Measurements from ENCODE around the gene TMEM52B. TPM values are rescaled to one million over a fixed set of nuclear protein-coding genes. Genes with fewer than 3 reads are reported as not detected.
"Not testable (repeated sequence)": the region's sequence is repeated elsewhere in the genome, so short reads cannot be mapped to it uniquely, and the experiment has no call there.

The TMEM52B gene
- total RNA-seq, 1 experiment from 2014 or later: 46.0 TPM

DNA sequence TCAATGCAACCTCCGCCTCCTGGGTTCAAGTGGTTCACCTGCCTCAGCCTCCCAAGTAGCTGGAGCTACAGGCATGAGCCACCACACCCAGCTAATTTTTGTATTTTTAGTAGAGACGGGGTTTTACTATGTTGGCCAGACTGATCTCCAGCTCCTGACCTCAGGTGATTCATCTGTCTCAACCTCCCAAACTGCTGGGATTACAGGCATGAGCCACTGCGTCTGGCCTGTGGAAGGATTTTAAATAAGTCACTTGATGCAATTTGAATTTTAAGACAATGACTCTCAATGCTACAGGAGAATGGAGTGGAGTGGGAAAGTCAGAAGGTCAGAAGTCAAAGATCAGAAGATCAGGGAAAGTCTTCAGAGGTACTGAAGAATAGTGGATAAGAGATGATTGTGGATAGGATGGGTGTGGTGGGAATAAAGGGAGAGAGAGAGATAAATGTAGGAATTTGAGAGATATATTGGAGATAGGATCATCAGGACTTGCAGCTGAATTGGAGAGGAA lies 15.4 kb downstream of the TMEM52B start:
- Histone ChIP-seq H3K36me3 (ENCODE audit: control insufficient read depth, insufficient read depth, low read length) (no peaks in the 10 kb centered on the region), H3K9me3 (no peaks in the 10 kb centered on the region), H3K4me3 (ENCODE audit: low read depth, low read length) (no peak overlapping the region), H3K4me1 (peaks cover 32% of the 10 kb centered on the region), H3K27me3 (replicated peaks; ENCODE audit: control insufficient read depth, insufficient read depth, low read length) (no peaks in the 10 kb centered on the region)
- BruUV-seq (replicated peaks): no TSS peak
- Mint-ChIP-seq H3K36me3 (ENCODE audit: insufficient read depth, unreplicated experiment) (peaks cover 5% of the 10 kb centered on the region), H3K4me1 (ENCODE audit: low read depth, unreplicated experiment) (peaks cover 42% of the 10 kb centered on the region), H3K4me3 (ENCODE audit: unreplicated experiment) (no peak overlapping the region), H3K9me3 (ENCODE audit: unreplicated experiment) (no peaks in the 10 kb centered on the region), H3K27ac (ENCODE audit: unreplicated experiment) (no peak overlapping the region), H3K27me3 (ENCODE audit: insufficient read depth, unreplicated experiment) (no peaks in the 10 kb centered on the region)
- ChIA-PET POLR2A (interaction anchor here (0.6 kb wide), 1 partner anchor 19 kb away, joined by 3 read pairs; no protein-coding TSS in a partner anchor), CTCF (interaction anchor here (0.7 to 1.1 kb wide), 5 partner anchors 18 to 906 kb away, joined by 3 to 6 read pairs (median 3); partner anchors contain the start of gene CLEC12B)
- intact Hi-C loops (cut with micrococcal nuclease; ENCODE audit: unreplicated experiment): no loop called here
- TF ChIP-seq, protein P1, sequence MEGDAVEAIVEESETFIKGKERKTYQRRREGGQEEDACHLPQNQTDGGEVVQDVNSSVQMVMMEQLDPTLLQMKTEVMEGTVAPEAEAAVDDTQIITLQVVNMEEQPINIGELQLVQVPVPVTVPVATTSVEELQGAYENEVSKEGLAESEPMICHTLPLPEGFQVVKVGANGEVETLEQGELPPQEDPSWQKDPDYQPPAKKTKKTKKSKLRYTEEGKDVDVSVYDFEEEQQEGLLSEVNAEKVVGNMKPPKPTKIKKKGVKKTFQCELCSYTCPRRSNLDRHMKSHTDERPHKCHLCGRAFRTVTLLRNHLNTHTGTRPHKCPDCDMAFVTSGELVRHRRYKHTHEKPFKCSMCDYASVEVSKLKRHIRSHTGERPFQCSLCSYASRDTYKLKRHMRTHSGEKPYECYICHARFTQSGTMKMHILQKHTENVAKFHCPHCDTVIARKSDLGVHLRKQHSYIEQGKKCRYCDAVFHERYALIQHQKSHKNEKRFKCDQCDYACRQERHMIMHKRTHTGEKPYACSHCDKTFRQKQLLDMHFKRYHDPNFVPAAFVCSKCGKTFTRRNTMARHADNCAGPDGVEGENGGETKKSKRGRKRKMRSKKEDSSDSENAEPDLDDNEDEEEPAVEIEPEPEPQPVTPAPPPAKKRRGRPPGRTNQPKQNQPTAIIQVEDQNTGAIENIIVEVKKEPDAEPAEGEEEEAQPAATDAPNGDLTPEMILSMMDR (IDR thresholded peaks at IDR 0.05; ENCODE audit: insufficient read depth in 1 of 2, low read depth in 1 of 2, low read length in 1 of 2, severe bottlenecking in 1 of 2, unreplicated experiment in 1 of 2): no peak
- DNase-seq: no peak

DNA sequence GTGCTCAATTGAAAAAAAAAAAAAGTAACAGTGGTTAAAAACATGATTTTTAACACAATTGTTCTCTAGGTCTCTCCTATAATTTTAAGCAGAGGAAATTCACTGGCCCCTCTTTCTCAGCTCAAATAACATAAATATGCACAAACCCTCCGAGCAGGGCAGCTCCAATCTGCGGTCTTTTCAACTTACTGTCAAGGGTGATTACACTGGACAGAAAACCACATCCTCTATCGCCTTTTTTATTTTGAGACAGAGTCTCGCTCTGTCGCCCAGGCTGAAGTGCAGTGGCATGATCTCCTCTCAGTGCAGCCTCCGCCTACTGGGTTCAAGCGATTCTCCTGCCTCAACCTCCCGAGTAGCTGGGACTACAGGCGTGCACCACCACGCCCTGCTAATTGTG lies 17.4 kb downstream of the TMEM52B start:
- H3K27me3 Mint-ChIP-seq (ENCODE audit: insufficient read depth, unreplicated experiment): no peaks in the 10 kb centered on the region
- H3K9me3 Mint-ChIP-seq (ENCODE audit: unreplicated experiment): no peaks in the 10 kb centered on the region
- no TSS peak for BruUV-seq (replicated peaks)
- H3K4me1 Mint-ChIP-seq (ENCODE audit: low read depth, unreplicated experiment): peaks cover 26% of the 10 kb centered on the region
- no peaks in the 10 kb centered on the region for H3K27me3 ChIP-seq (replicated peaks; ENCODE audit: control insufficient read depth, insufficient read depth, low read length)
- ChIA-PET POLR2A (interaction anchor here (0.7 kb wide), 2 partner anchors 151 to 965 kb away, joined by 3 to 17 read pairs; no protein-coding TSS in a partner anchor), CTCF (no interaction called here)
- no peaks in the 10 kb centered on the region for H3K9me3 ChIP-seq
- TF ChIP-seq, protein P1 (IDR thresholded peaks at IDR 0.05; ENCODE audit: insufficient read depth in 1 of 2, low read depth in 1 of 2, low read length in 1 of 2, severe bottlenecking in 1 of 2, unreplicated experiment in 1 of 2): no peak
- H3K4me1 ChIP-seq: peaks cover 15% of the 10 kb centered on the region
- H3K36me3 ChIP-seq (ENCODE audit: control insufficient read depth, insufficient read depth, low read length): no peaks in the 10 kb centered on the region
- H3K36me3 Mint-ChIP-seq (ENCODE audit: insufficient read depth, unreplicated experiment): no peaks in the 10 kb centered on the region
- no peak for DNase-seq
- H3K27ac Mint-ChIP-seq (ENCODE audit: unreplicated experiment): no peak overlapping the region
- H3K4me3 Mint-ChIP-seq (ENCODE audit: unreplicated experiment): no peak overlapping the region
- intact Hi-C loops (cut with micrococcal nuclease; ENCODE audit: unreplicated experiment): no loop called here
- H3K4me3 ChIP-seq (ENCODE audit: low read depth, low read length): no peak overlapping the region

DNA sequence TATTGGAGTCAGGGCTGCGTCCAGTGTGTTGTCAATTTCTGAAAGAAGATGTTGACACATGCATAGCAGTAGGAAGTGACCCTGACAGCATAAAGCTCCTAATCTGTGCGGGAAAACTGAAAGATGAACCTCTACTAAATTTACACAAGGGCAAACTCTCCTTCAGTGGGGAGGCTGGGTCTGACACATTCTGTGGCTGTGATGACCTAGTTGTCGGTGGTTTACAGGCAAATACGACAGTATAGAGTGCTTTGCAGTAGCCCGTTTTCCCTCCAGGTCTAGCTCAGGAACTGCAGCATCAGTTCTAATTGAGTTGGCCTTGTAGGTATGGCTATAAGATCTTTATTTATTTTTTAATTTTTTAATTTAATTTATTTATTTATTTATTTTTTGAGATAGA lies 19.0 kb downstream of the TMEM52B start:
- no peak overlapping the region for H3K27ac Mint-ChIP-seq (ENCODE audit: unreplicated experiment)
- H3K9me3 ChIP-seq: no peaks in the 10 kb centered on the region
- no peak overlapping the region for H3K4me3 ChIP-seq (ENCODE audit: low read depth, low read length)
- ChIA-PET POLR2A (no interaction called here), CTCF (no interaction called here)
- TF ChIP-seq, protein P1 (IDR thresholded peaks at IDR 0.05; ENCODE audit: insufficient read depth in 1 of 2, low read depth in 1 of 2, low read length in 1 of 2, severe bottlenecking in 1 of 2, unreplicated experiment in 1 of 2): no peak
- H3K36me3 Mint-ChIP-seq (ENCODE audit: insufficient read depth, unreplicated experiment): no peaks in the 10 kb centered on the region
- no peak for DNase-seq
- no TSS peak for BruUV-seq (replicated peaks)
- H3K36me3 ChIP-seq (ENCODE audit: control insufficient read depth, insufficient read depth, low read length): no peaks in the 10 kb centered on the region
- no peaks in the 10 kb centered on the region for H3K27me3 ChIP-seq (replicated peaks; ENCODE audit: control insufficient read depth, insufficient read depth, low read length)
- no peaks in the 10 kb centered on the region for H3K27me3 Mint-ChIP-seq (ENCODE audit: insufficient read depth, unreplicated experiment)
- H3K4me1 ChIP-seq: peaks cover 4% of the 10 kb centered on the region; the same call in 1 of the 2 replicates
- no peaks in the 10 kb centered on the region for H3K9me3 Mint-ChIP-seq (ENCODE audit: unreplicated experiment)
- peaks cover 16% of the 10 kb centered on the region for H3K4me1 Mint-ChIP-seq (ENCODE audit: low read depth, unreplicated experiment)
- intact Hi-C loops (cut with micrococcal nuclease; ENCODE audit: unreplicated experiment): no loop called here
- H3K4me3 Mint-ChIP-seq (ENCODE audit: unreplicated experiment): no peak overlapping the region

DNA sequence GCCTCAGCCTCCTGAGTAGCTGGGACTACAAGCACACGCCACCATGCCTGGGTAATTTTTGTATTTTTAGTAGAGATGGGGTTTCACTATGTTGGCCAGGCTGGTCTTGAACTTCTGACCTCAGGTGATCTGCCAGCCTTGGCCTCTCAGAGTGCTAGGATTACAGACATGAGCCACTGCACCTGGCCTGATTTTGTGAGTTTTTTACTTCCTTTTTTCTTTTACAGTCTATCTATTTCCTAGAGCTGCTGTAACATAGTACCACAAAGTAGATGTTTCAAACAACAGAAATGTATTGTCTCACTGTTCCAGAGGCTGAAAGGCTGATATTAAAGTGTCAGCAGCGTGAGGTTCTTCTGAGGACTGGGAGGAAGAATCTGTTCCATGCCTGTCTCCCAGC lies 25.7 kb downstream of the TMEM52B start:
- H3K27me3 ChIP-seq (replicated peaks; ENCODE audit: control insufficient read depth, insufficient read depth, low read length); H3K4me1 Mint-ChIP-seq (ENCODE audit: low read depth, unreplicated experiment); H3K9me3 Mint-ChIP-seq (ENCODE audit: unreplicated experiment); CTCF ChIA-PET; H3K4me3 ChIP-seq (ENCODE audit: low read depth, low read length); H3K4me3 Mint-ChIP-seq (ENCODE audit: unreplicated experiment); POLR2A ChIA-PET; BruUV-seq (replicated peaks); H3K9me3 ChIP-seq; H3K36me3 ChIP-seq (ENCODE audit: control insufficient read depth, insufficient read depth, low read length); intact Hi-C loops (cut with micrococcal nuclease; ENCODE audit: unreplicated experiment); H3K27me3 Mint-ChIP-seq (ENCODE audit: insufficient read depth, unreplicated experiment); H3K36me3 Mint-ChIP-seq (ENCODE audit: insufficient read depth, unreplicated experiment); H3K4me1 ChIP-seq: not testable (repeated sequence)
- H3K27ac Mint-ChIP-seq (ENCODE audit: unreplicated experiment): peak overlapping the region; percentile 3
- DNase-seq: peak in 1 of 2 experiments; percentile 3

All from Caco-2 (cell line).